Fibroblast of the aortic adventitia (primary cell): ENCODE results near the gene GATA6. TPM values are rescaled to one million over a fixed set of nuclear protein-coding genes. Genes with fewer than 3 reads are reported as not detected.

Experiments
- DNase-seq: peaks from one replicate; pipeline ENCODE4 v3.0.0-alpha.2; 2010; ENCODE audit warnings: low read depth
- H3K4me3 ChIP-seq: 2 replicates; pipeline ENCODE4 v1.5.1; 2011; ENCODE audit warnings: low read depth, mild to moderate bottlenecking, control low read depth, low read length, moderate library complexity
- CTCF ChIP-seq: IDR thresholded peaks from 2 replicates; pipeline ENCODE4 v1.5.1; 2011; ENCODE audit warnings: mild to moderate bottlenecking, low read length, control low read depth, inconsistent platforms; ENCODE audit not compliant: insufficient read depth
- total RNA-seq: library from RNA; depleted of rRNA; stranded (reverse); fragments of >200 nt; gene quantifications from 2 replicates; pipeline ENCODE4 v1.2.3, GENCODE V29; 2012; ENCODE audit warnings: low replicate concordance

GATA6 gene
- total RNA-seq, 1 donor = 34.0 TPM

- peak overlapping the region; percentile 97 for H3K4me3 ChIP-seq
- DNase-seq = peak; percentile 48
- TF ChIP-seq CTCF = no peak
Observed at GRCh38 chr18:22165049-22165602, 4.3 kb upstream of the GATA6 start.

GRCh38 chr18:22165603-22166068, 3.8 kb upstream of the GATA6 start:
- TF ChIP-seq CTCF = no peak
- DNase-seq = no peak
- peak overlapping the region; percentile 97 for H3K4me3 ChIP-seq

GRCh38 chr18:22166069-22166950, 3.1 kb upstream of the GATA6 start:
- TF ChIP-seq CTCF = no peak
- peak; percentile 76 for DNase-seq
- H3K4me3 ChIP-seq = peak overlapping the region; percentile 97

- no peak for DNase-seq
- peak overlapping the region; percentile 97 for H3K4me3 ChIP-seq
- TF ChIP-seq CTCF = no peak
Observed at GRCh38 chr18:22167091-22167470, 2.3 kb upstream of the GATA6 start.

- H3K4me3 ChIP-seq = peak overlapping the region; percentile 97
- DNase-seq = peak; percentile 71
- TF ChIP-seq CTCF = no peak
Observed at GRCh38 chr18:22167471-22168241, 1.7 kb upstream of the GATA6 start.

- H3K4me3 ChIP-seq = peak overlapping the region; percentile 97
- TF ChIP-seq CTCF = peak; percentile 28
- peak; percentile 52 for DNase-seq
Observed at GRCh38 chr18:22168360-22168921, 948 bp upstream of the GATA6 start.
